IMR-90 (cell line): ENCODE results near the gene MAML1. TPM values are rescaled to one million over a fixed set of nuclear protein-coding genes. Genes with fewer than 3 reads are reported as not detected.

ENCODE experiments used
- ATAC-seq: fragments of 200-7000 bp; cut with Tn5 transposase; 2 replicates; pipeline ENCODE4 v1.9.1; 2020; ENCODE audit warnings: low read depth, mild to moderate bottlenecking, moderate library complexity
- BruUV-seq: library from RNA; stranded (reverse); fragments of 400-500 nt; replicated peaks from 2 replicates; lab custom pipeline; 2021; lab: Mats Ljungman, UMichigan
- CTCF ChIA-PET: fragments of 300-600 bp; formaldehyde crosslinking; extraction: SDS; loops from one replicate; lab custom pipeline; 2021; ENCODE audit warnings: antibody characterized with exemption; lab: Yijun Ruan, JAX
- POLR2A ChIA-PET: fragments of 300-600 bp; sonication (Branson Sonifier 250); formaldehyde crosslinking; loops from one replicate; lab custom pipeline; 2022; ENCODE audit warnings: antibody characterized with exemption; ENCODE audit not compliant: unreplicated experiment; lab: Charles Lee
- DNase-seq: peaks from one replicate; pipeline ENCODE4 v3.0.0; 2013
- H2AFZ ChIP-seq: replicated peaks from 2 replicates; pipeline ENCODE3; 2013; ENCODE audit warnings: low read length, mild to moderate bottlenecking; ENCODE audit not compliant: poor library complexity
- H2AK5ac ChIP-seq: 2 replicates; pipeline ENCODE4 v1.6.1; 2013; ENCODE audit warnings: low read depth, low read length, inconsistent platforms
- H2AK9ac ChIP-seq: replicated peaks from 2 replicates; pipeline ENCODE3; 2013; ENCODE audit warnings: mild to moderate bottlenecking, low read depth, low read length, moderate library complexity; ENCODE audit not compliant: poor library complexity
- H2BK120ac ChIP-seq: 2 replicates; pipeline ENCODE4 v1.6.1; 2013; ENCODE audit warnings: low read depth, low read length, inconsistent platforms
- H2BK15ac ChIP-seq: 3 replicates; pipeline ENCODE4 v1.6.1; 2013; ENCODE audit warnings: low read depth, low read length, inconsistent platforms
- H2BK20ac ChIP-seq: 2 replicates; pipeline ENCODE4 v1.6.1; 2013; ENCODE audit warnings: low read depth, mild to moderate bottlenecking, inconsistent platforms, low read length, moderate library complexity
- H2BK5ac ChIP-seq: 2 replicates; pipeline ENCODE4 v1.6.1; 2013; ENCODE audit warnings: mild to moderate bottlenecking, low read depth, low read length, inconsistent platforms; ENCODE audit not compliant: poor library complexity, severe bottlenecking
- H3K14ac ChIP-seq: replicated peaks from 2 replicates; pipeline ENCODE4 v1.6.1; 2013; ENCODE audit warnings: low read depth, low read length, inconsistent platforms
- H3K18ac ChIP-seq: 2 replicates; pipeline ENCODE4 v1.6.1; 2013; ENCODE audit warnings: low read depth, low read length, control low read depth
- H3K23ac ChIP-seq: 2 replicates; pipeline ENCODE4 v1.6.1; 2013; ENCODE audit warnings: low read depth, low read length, inconsistent platforms
- H3K27ac ChIP-seq: 2 replicates; pipeline ENCODE4 v1.5.1; 2013; ENCODE audit warnings: mild to moderate bottlenecking, control low read depth, low read length; ENCODE audit not compliant: insufficient read depth
- H3K27me3 ChIP-seq: 2 replicates; pipeline ENCODE4 v1.6.1; 2013; ENCODE audit warnings: low read length; ENCODE audit not compliant: control insufficient read depth, insufficient read depth
- H3K36me3 ChIP-seq: 2 replicates; pipeline ENCODE4 v1.6.1; 2013; ENCODE audit warnings: low read length, mixed read lengths; ENCODE audit not compliant: control insufficient read depth, insufficient read depth
- H3K4ac ChIP-seq: 2 replicates; pipeline ENCODE4 v1.6.1; 2013; ENCODE audit warnings: low read depth, low read length, inconsistent platforms
- H3K4me1 ChIP-seq: 2 replicates; pipeline ENCODE4 v1.6.1; 2013; ENCODE audit warnings: low read length, mixed read lengths; ENCODE audit not compliant: control insufficient read depth, insufficient read depth
- H3K4me2 ChIP-seq: 2 replicates; pipeline ENCODE4 v1.6.1; 2013; ENCODE audit warnings: low read depth, mild to moderate bottlenecking, control low read depth, low read length, moderate library complexity
- H3K4me3 ChIP-seq: 2 replicates; pipeline ENCODE4 v1.5.1; 2013; ENCODE audit warnings: low read depth, mild to moderate bottlenecking, control low read depth, low read length, moderate library complexity; ENCODE audit not compliant: insufficient read depth
- H3K56ac ChIP-seq: 2 replicates; pipeline ENCODE4 v1.6.1; 2013; ENCODE audit warnings: low read length, inconsistent platforms; ENCODE audit not compliant: insufficient read depth; ENCODE audit errors: extremely low read depth
- H3K79me1 ChIP-seq, 2 experiments: 2 replicates each; pipeline ENCODE4 v1.6.1; 2013; ENCODE audit warnings: low read length in 2 of 2, inconsistent platforms in 1 of 2, low read depth in 1 of 2
- H3K9ac ChIP-seq: 2 replicates; pipeline ENCODE4 v1.6.1; 2013; ENCODE audit warnings: low read depth, low read length, control low read depth
- H3K9me1 ChIP-seq: 2 replicates; pipeline ENCODE4 v1.6.1; 2013; ENCODE audit warnings: low read length, inconsistent platforms; ENCODE audit not compliant: insufficient read depth
- H3K9me3 ChIP-seq: 2 replicates; pipeline ENCODE4 v1.6.1; 2013; ENCODE audit warnings: low read length; ENCODE audit not compliant: control insufficient read depth, insufficient read depth
- H4K20me1 ChIP-seq: 2 replicates; pipeline ENCODE4 v1.6.1; 2013; ENCODE audit warnings: low read length, inconsistent platforms; ENCODE audit not compliant: insufficient read depth
- H4K5ac ChIP-seq: 2 replicates; pipeline ENCODE4 v1.6.1; 2013; ENCODE audit warnings: mild to moderate bottlenecking, low read depth, low read length, control low read depth
- H4K8ac ChIP-seq, 2 experiments: 2 replicates each; pipeline ENCODE4 v1.6.1; 2013; ENCODE audit warnings: low read depth in 2 of 2, low read length in 2 of 2, control low read depth in 1 of 2, inconsistent platforms in 1 of 2
- H4K91ac ChIP-seq: 2 replicates; pipeline ENCODE4 v1.6.1; 2013; ENCODE audit warnings: low read depth, low read length, inconsistent platforms; ENCODE audit not compliant: insufficient read depth
- BHLHE40 ChIP-seq: fragments of 150-350 bp; IDR thresholded peaks from 2 replicates; pipeline ENCODE4 v1.6.1; 2016; ENCODE audit warnings: mild to moderate bottlenecking, low read depth, low read length
- CEBPB ChIP-seq: IDR thresholded peaks from 2 replicates; pipeline ENCODE4 v1.6.1; 2012; ENCODE audit warnings: low read depth, low read length, improper control_type of control experiment
- CHD1 ChIP-seq: IDR thresholded peaks from 2 replicates; pipeline ENCODE4 v1.6.1; 2012; ENCODE audit warnings: low read depth, low read length, improper control_type of control experiment
- ELK1 ChIP-seq: fragments of 150-350 bp; IDR thresholded peaks from 2 replicates; pipeline ENCODE4 v1.6.1; 2016; ENCODE audit warnings: low read depth, mild to moderate bottlenecking, low read length, moderate library complexity, borderline replicate concordance
- FOS ChIP-seq: fragments of 150-350 bp; IDR thresholded peaks from 2 replicates; pipeline ENCODE4 v1.6.1; 2016; ENCODE audit warnings: low read depth, low read length
- MAFK ChIP-seq: IDR thresholded peaks from 2 replicates; pipeline ENCODE4 v1.6.1; 2012; ENCODE audit warnings: low read depth, low read length, improper control_type of control experiment
- MAZ ChIP-seq: IDR thresholded peaks from 2 replicates; pipeline ENCODE4 v1.6.1; 2012; ENCODE audit warnings: low read depth, mild to moderate bottlenecking, low read length, improper control_type of control experiment, moderate library complexity, borderline replicate concordance
- MXI1 ChIP-seq: IDR thresholded peaks from 2 replicates; pipeline ENCODE4 v1.6.1; 2012; ENCODE audit warnings: low read depth, mild to moderate bottlenecking, low read length, moderate library complexity, borderline replicate concordance
- NFE2L2 ChIP-seq: fragments of 150-350 bp; IDR thresholded peaks from 2 replicates; pipeline ENCODE4 v1.6.1; 2016; ENCODE audit warnings: low read depth, mild to moderate bottlenecking, low read length
- POLR2A ChIP-seq: IDR thresholded peaks from 2 replicates; pipeline ENCODE4 v1.6.1; 2012; ENCODE audit warnings: mild to moderate bottlenecking, low read depth, low read length
- RAD21 ChIP-seq: IDR thresholded peaks from 2 replicates; pipeline ENCODE4 v1.6.1; 2012; ENCODE audit warnings: low read length, improper control_type of control experiment
- RCOR1 ChIP-seq: IDR thresholded peaks from 2 replicates; pipeline ENCODE4 v1.6.1; 2012; ENCODE audit warnings: mild to moderate bottlenecking, low read length, improper control_type of control experiment; ENCODE audit not compliant: insufficient replicate concordance
- RFX5 ChIP-seq: IDR thresholded peaks from 2 replicates; pipeline ENCODE4 v1.8.0; 2012; ENCODE audit warnings: low read depth, mild to moderate bottlenecking, low read length, moderate library complexity
- SMC3 ChIP-seq: fragments of 150-350 bp; IDR thresholded peaks from 2 replicates; pipeline ENCODE4 v1.6.1; 2016; ENCODE audit warnings: low read depth, mild to moderate bottlenecking, antibody characterized with exemption, low read length, moderate library complexity
- WGBS, 2 experiments: methylation state at CpG; one replicate each; pipeline versions ENCODE4 v1.1.5 to v1.1.7; 2013; ENCODE audit warnings: missing lambda C conversion rate in 2 of 2; ENCODE audit not compliant: insufficient read length in 1 of 2; ENCODE audit errors: extremely low coverage in 2 of 2; 5-methylcytosine and 5-hydroxymethylcytosine counted together
- dilution Hi-C: fragments of 300-500 bp; cut with HindIII; formaldehyde crosslinking; loops from one replicate; pipeline ENCODE4 v1.14.3; 2018; ENCODE audit warnings: low sequenced_read_pairs; ENCODE audit not compliant: unreplicated experiment
- in situ Hi-C: fragments of 300-500 bp; cut with MboI; formaldehyde crosslinking; loops from 3 replicates; pipeline ENCODE4 v1.14.3; 2019; ENCODE audit warnings: low sequenced_read_pairs, inconsistent platforms, mixed read lengths
- intact Hi-C: fragments of 100-400 bp; cut with micrococcal nuclease; formaldehyde crosslinking; loops from 2 replicates; pipeline ENCODE4 v1.10.0; 2022
- polyA plus RNA-seq, 3 experiments: library from polyadenylated mRNA; depleted of rRNA; stranded (reverse); fragments of >200 nt; gene quantifications; 2 replicates each; pipeline ENCODE4 v1.2.3, GENCODE V29; 2012; ENCODE audit warnings: low replicate concordance in 1 of 3
- total RNA-seq: library from RNA; depleted of rRNA; stranded (reverse); fragments of >200 nt; gene quantifications from 2 replicates; pipeline ENCODE4 v1.2.3, GENCODE V29; 2012
- TF ChIP-seq, protein P1 (sequence below): conservative IDR thresholded peaks from 2 replicates; pipeline ENCODE4 v1.5.1; 2012; ENCODE audit warnings: mild to moderate bottlenecking, low read depth, low read length, improper control_type of control experiment
- TF ChIP-seq, protein P2 (sequence below): fragments of 150-350 bp; IDR thresholded peaks from 2 replicates; pipeline ENCODE4 v1.6.1; 2017; ENCODE audit warnings: mild to moderate bottlenecking, antibody characterized with exemption, low read length, low read depth

MAML1 gene
- total and polyA plus RNA-seq, 2 of the 4 experiments (the other 2 are of a cell fraction) = 4.7 to 10.2 TPM

GRCh38 chr5:179779826-179780225, 47.2 kb downstream of the MAML1 start:
- Histone ChIP-seq H2BK20ac (no peak overlapping the region), H3K4me2 (no peak overlapping the region), H4K5ac (no peak overlapping the region), H3K4me3 (no peak overlapping the region), H4K8ac (no peak overlapping the region), H3K56ac (no peak overlapping the region), H2AK5ac (no peak overlapping the region), H3K4ac (no peak overlapping the region), H3K79me1 (peaks cover 6 to 8% of the 10 kb centered on the region in 2 experiments), H2BK15ac (no peak overlapping the region), H3K14ac (no peak overlapping the region), H3K9ac (no peak overlapping the region), H2BK5ac (no peak overlapping the region), H3K18ac (no peak overlapping the region), H2AFZ (no peak overlapping the region), H3K23ac (no peak overlapping the region), H4K91ac (no peak overlapping the region), H3K9me3 (no peaks in the 10 kb centered on the region), H3K4me1 (no peaks in the 10 kb centered on the region), H3K27me3 (no peaks in the 10 kb centered on the region), H3K27ac (no peak overlapping the region), H3K9me1 (no peaks in the 10 kb centered on the region), H2AK9ac (no peak overlapping the region), H3K36me3 (peaks cover 39% of the 10 kb centered on the region), H2BK120ac (no peak overlapping the region), H4K20me1 (0 out of 2 replicates have a peak, but pooled peaks cover 3% of the 10 kb centered on the region)
- in situ Hi-C loops = no loop called here
- dilution Hi-C loops = no loop called here
- POLR2A ChIA-PET = no interaction called here
- no peak for DNase-seq
- no peak for TF ChIP-seq MAFK
- no peak for TF ChIP-seq POLR2A
- no peak for TF ChIP-seq RFX5
- no peak for TF ChIP-seq CEBPB
- TF ChIP-seq MXI1 = no peak
- TF ChIP-seq BHLHE40 = no peak
- TF ChIP-seq, protein P1, sequence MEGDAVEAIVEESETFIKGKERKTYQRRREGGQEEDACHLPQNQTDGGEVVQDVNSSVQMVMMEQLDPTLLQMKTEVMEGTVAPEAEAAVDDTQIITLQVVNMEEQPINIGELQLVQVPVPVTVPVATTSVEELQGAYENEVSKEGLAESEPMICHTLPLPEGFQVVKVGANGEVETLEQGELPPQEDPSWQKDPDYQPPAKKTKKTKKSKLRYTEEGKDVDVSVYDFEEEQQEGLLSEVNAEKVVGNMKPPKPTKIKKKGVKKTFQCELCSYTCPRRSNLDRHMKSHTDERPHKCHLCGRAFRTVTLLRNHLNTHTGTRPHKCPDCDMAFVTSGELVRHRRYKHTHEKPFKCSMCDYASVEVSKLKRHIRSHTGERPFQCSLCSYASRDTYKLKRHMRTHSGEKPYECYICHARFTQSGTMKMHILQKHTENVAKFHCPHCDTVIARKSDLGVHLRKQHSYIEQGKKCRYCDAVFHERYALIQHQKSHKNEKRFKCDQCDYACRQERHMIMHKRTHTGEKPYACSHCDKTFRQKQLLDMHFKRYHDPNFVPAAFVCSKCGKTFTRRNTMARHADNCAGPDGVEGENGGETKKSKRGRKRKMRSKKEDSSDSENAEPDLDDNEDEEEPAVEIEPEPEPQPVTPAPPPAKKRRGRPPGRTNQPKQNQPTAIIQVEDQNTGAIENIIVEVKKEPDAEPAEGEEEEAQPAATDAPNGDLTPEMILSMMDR = no peak
- TF ChIP-seq RAD21 = no peak
- no peak for TF ChIP-seq ELK1
- TF ChIP-seq RCOR1 = no peak
- TF ChIP-seq, protein P2, sequence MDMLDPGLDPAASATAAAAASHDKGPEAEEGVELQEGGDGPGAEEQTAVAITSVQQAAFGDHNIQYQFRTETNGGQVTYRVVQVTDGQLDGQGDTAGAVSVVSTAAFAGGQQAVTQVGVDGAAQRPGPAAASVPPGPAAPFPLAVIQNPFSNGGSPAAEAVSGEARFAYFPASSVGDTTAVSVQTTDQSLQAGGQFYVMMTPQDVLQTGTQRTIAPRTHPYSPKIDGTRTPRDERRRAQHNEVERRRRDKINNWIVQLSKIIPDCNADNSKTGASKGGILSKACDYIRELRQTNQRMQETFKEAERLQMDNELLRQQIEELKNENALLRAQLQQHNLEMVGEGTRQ = no peak
- no peak for TF ChIP-seq MAZ
- no peak for TF ChIP-seq NFE2L2
- no peak for TF ChIP-seq SMC3
- TF ChIP-seq CHD1 = no peak
- TF ChIP-seq FOS = no peak
- CTCF ChIA-PET = no interaction called here
- intact Hi-C loops = no loop called here
- 100% methylated on average over 3 of the region's 4 CpGs; no CpG with 5 or more reads in 1 of the 2 experiments for WGBS, 2 experiments
- no TSS peak for BruUV-seq
- ATAC-seq = no peak
